GM12878 (cell line): ENCODE data around the gene ATG5. TPM values are rescaled to one million over a fixed set of nuclear protein-coding genes. Genes with fewer than 3 reads are reported as not detected.

ENCODE experiments used
- ATAC-seq: fragments of 200-7000 bp; cut with Tn5 transposase; 3 replicates; pipeline ENCODE4 v1.9.1; 2020; ENCODE audit warnings: mild to moderate bottlenecking, moderate library complexity
- BruUV-seq: library from RNA; stranded (reverse); fragments of 400-500 nt; replicated peaks from 2 replicates; lab custom pipeline; 2021; lab: Mats Ljungman, UMichigan
- CTCF ChIA-PET: fragments of 300-600 bp; sonication (Branson Sonifier 250); formaldehyde crosslinking; extraction: SDS; loops from one replicate; lab custom pipeline; 2021; ENCODE audit warnings: inconsistent platforms; lab: Yijun Ruan, JAX
- POLR2A ChIA-PET: fragments of 350-600 bp; formaldehyde crosslinking; extraction: SDS; loops from one replicate; lab custom pipeline; 2021; ENCODE audit warnings: inconsistent platforms; lab: Charles Lee
- RAD21 ChIA-PET: fragments of 300-600 bp; sonication (Branson Sonifier 250); formaldehyde crosslinking; loops from one replicate; lab custom pipeline; 2023; ENCODE audit warnings: antibody characterized with exemption; ENCODE audit not compliant: unreplicated experiment; lab: Charles Lee
- SMC1A ChIA-PET: fragments of 300-600 bp; sonication (Branson Sonifier 250); formaldehyde crosslinking; loops from one replicate; lab custom pipeline; 2023; ENCODE audit not compliant: unreplicated experiment, uncharacterized antibody; lab: Charles Lee
- DNase-seq: peaks from one replicate; pipeline ENCODE4 v3.0.0-alpha.2; 2011; ENCODE audit warnings: low read depth, low spot score
- FAIRE-seq: peaks from 3 replicates; lab custom pipeline; 2011; peaks lifted over from hg19 to GRCh38; lab: Jason Lieb, UNC
- H2AFZ ChIP-seq: 2 replicates; pipeline ENCODE4 v1.6.0; 2011; ENCODE audit warnings: low read depth, low read length, control low read depth; ENCODE audit not compliant: control insufficient read depth
- H3K27ac ChIP-seq: 2 replicates; pipeline ENCODE4 v1.5.1; 2011; ENCODE audit warnings: control low read depth; ENCODE audit not compliant: control insufficient read depth, insufficient read depth
- H3K27me3 ChIP-seq, 2 experiments: replicated peaks in 1 of 2; 2 replicates each; pipeline versions ENCODE4 v1.6.0 to v1.6.1; 2011; ENCODE audit warnings: low read length in 1 of 2; ENCODE audit not compliant: control insufficient read depth in 2 of 2, insufficient read depth in 2 of 2
- H3K36me3 ChIP-seq, 2 experiments: 2 replicates each; pipeline ENCODE4 v1.5.1; 2011; ENCODE audit warnings: low read length in 1 of 2; ENCODE audit not compliant: control insufficient read depth in 2 of 2, insufficient read depth in 2 of 2
- H3K4me1 ChIP-seq: 2 replicates; pipeline ENCODE4 v1.6.1; 2011; ENCODE audit warnings: mild to moderate bottlenecking, low read length, moderate library complexity, mixed read lengths; ENCODE audit not compliant: control insufficient read depth, insufficient read depth
- H3K4me2 ChIP-seq: 2 replicates; pipeline ENCODE4 v1.6.0; 2011; ENCODE audit warnings: control low read depth; ENCODE audit not compliant: control insufficient read depth, insufficient read depth
- H3K4me3 ChIP-seq: fragments of 200-600 bp; sonication (generic); 2 replicates; pipeline ENCODE4 v1.5.1; 2016
- H3K79me2 ChIP-seq: 2 replicates; pipeline ENCODE4 v1.6.0; 2011; ENCODE audit warnings: low read length; ENCODE audit not compliant: control insufficient read depth, insufficient read depth
- H3K9ac ChIP-seq: 2 replicates; pipeline ENCODE4 v1.8.0; 2011; ENCODE audit warnings: low read length, control low read depth, mixed read lengths; ENCODE audit not compliant: control insufficient read depth, insufficient read depth
- H3K9me3 ChIP-seq: replicated peaks from 3 replicates; pipeline ENCODE4 v1.5.1; 2011; ENCODE audit warnings: mild to moderate bottlenecking, low read length; ENCODE audit not compliant: control insufficient read depth, insufficient read depth
- H4K20me1 ChIP-seq: 2 replicates; pipeline ENCODE4 v1.6.0; 2011; ENCODE audit not compliant: control insufficient read depth, insufficient read depth
- DPF2 ChIP-seq: fragments of 450-650 bp; IDR thresholded peaks from 2 replicates; pipeline ENCODE4 v1.6.1; 2017; ENCODE audit warnings: mild to moderate bottlenecking
- FOS ChIP-seq: IDR thresholded peaks from 3 replicates; pipeline ENCODE4 v1.6.1; 2011; ENCODE audit warnings: borderline replicate concordance; ENCODE audit not compliant: insufficient read length; ENCODE audit errors: extremely low read depth
- RAD21 ChIP-seq: IDR thresholded peaks from 2 replicates; pipeline ENCODE4 v1.6.1; 2011; ENCODE audit warnings: mild to moderate bottlenecking, low read depth, low read length, moderate library complexity; ENCODE audit not compliant: insufficient read depth
- TARDBP ChIP-seq: IDR thresholded peaks from 2 replicates; pipeline ENCODE4 v1.6.1; 2016; ENCODE audit warnings: borderline replicate concordance
- WGBS: methylation state at CpG from one replicate; pipeline ENCODE4 v1.1.6; 2016; ENCODE audit warnings: low lambda C conversion rate; ENCODE audit not compliant: insufficient replicate concordance, insufficient coverage; ENCODE audit errors: missing lambda C conversion rate; 5-methylcytosine and 5-hydroxymethylcytosine counted together
- in situ Hi-C: fragments of 300-500 bp; cut with MboI; formaldehyde crosslinking; loops from 9 replicates; pipeline ENCODE4 v1.14.3; 2018; ENCODE audit warnings: mixed read lengths
- intact Hi-C: fragments of 100-400 bp; cut with micrococcal nuclease; formaldehyde crosslinking; loops from one replicate; pipeline ENCODE4 v1.14.2; 2022; ENCODE audit not compliant: unreplicated experiment
- polyA plus RNA-seq, 11 experiments: library from polyadenylated mRNA; depleted of rRNA in 4 of 11; unstranded in 6 of 11; stranded (reverse) in 5 of 11; fragments of >200 nt; fragmentation: Nextera tagmentation in 4 of 11; fragmentation: Illumina TruSeq in 1 of 11; extraction: Ambion mirVana in 4 of 11; extraction: Trizol in 1 of 11; gene quantifications; 1 replicate in 1 of 11; 2 replicates in 10 of 11; pipeline versions ENCODE4 v1.2.1 to v1.2.3, GENCODE V29; 2011 to 2016; ENCODE audit warnings: inconsistent platforms in 2 of 11, missing spikeins in 2 of 11, low read depth in 1 of 11
- total RNA-seq, 4 experiments: library from RNA; depleted of rRNA in 3 of 4; stranded (reverse); fragments of >200 nt in 3 of 4; fragmentation: Illumina TruSeq in 1 of 4; extraction: Trizol in 1 of 4; gene quantifications; 2 replicates each; pipeline versions ENCODE4 v1.2.1 to v1.2.3, GENCODE V29; 2013 to 2021
- TF ChIP-seq, protein P1 (sequence below): fragments of 450-650 bp; IDR thresholded peaks from 2 replicates; pipeline ENCODE4 v1.6.1; 2016; ENCODE audit warnings: mild to moderate bottlenecking
- TF ChIP-seq, protein P2 (sequence below): fragments of 450-650 bp; IDR thresholded peaks from 2 replicates; pipeline ENCODE4 v1.6.1; 2017; ENCODE audit warnings: mild to moderate bottlenecking, moderate library complexity
- TF ChIP-seq, protein P3 (sequence below): fragments of 450-650 bp; IDR thresholded peaks from 2 replicates; pipeline ENCODE4 v1.6.1; 2016; ENCODE audit warnings: mild to moderate bottlenecking, moderate library complexity, borderline replicate concordance
- TF ChIP-seq, protein P4 (sequence below): fragments of 450-650 bp; IDR thresholded peaks from 2 replicates; pipeline ENCODE4 v1.6.1; 2018; ENCODE audit warnings: borderline replicate concordance, mild to moderate bottlenecking; ENCODE audit not compliant: partially characterized antibody

ATG5 gene
- total and polyA plus RNA-seq, 10 of the 15 experiments (the other 5 are each of a cell fraction or from before 2014, with no cell fraction given), result 12.9 to 51.8 (median 23.9) TPM

DNA sequence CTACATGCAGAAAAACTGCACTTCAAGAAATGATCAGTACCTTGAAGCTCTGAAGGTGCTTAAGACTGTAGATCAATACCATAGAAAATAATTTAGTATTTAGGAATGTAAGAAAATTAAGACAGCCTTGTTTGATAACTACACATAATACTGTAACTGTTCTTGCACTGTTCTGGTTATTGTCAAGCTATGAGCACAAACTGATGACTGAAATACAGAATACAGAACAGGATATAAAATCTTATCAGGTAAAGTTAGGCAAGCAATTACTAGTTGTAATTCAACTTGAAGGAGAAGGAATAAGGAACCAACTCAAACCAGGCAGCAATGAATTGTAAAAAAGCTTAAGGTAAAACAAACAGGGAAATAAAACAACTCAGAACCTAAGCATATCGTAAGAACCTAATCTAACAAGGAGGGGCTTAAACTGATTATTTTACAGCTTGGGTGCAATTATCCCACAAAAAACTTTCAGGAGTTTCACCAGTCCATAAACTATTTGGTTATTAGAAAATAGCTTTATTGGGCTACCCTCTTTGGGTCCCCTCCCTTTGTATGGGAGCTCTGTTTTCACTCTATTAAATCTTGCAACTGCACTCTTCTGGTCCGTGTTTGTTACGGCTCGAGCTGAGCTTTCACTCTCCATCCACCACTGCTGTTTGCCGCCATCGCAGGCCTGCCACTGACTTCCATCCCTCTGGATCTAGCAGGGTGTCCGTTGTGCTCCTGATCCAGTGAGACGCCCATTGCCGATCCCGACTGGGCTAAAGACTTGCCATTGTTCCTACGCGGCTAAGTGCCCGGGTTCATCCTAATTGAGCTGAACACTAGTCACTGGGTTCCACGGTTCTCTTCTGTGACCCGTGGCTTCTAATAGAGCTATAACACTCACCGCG lies 97.7 kb downstream of the ATG5 start:
- in situ Hi-C loops, result loop anchor here (5.0 to 10.0 kb wide), 4 partner anchors 133 to 1143 kb away; no protein-coding TSS in a partner anchor
- 0 out of 2 replicates have a peak, but pooled peaks cover 2% of the 10 kb centered on the region for H3K4me1 ChIP-seq
- TF ChIP-seq, protein P1, sequence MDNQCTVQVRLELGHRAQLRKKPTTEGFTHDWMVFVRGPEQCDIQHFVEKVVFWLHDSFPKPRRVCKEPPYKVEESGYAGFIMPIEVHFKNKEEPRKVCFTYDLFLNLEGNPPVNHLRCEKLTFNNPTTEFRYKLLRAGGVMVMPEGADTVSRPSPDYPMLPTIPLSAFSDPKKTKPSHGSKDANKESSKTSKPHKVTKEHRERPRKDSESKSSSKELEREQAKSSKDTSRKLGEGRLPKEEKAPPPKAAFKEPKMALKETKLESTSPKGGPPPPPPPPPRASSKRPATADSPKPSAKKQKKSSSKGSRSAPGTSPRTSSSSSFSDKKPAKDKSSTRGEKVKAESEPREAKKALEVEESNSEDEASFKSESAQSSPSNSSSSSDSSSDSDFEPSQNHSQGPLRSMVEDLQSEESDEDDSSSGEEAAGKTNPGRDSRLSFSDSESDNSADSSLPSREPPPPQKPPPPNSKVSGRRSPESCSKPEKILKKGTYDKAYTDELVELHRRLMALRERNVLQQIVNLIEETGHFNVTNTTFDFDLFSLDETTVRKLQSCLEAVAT, result no peak
- TF ChIP-seq FOS (no peak), DPF2 (no peak), TARDBP (no peak), RAD21 (no peak)
- TF ChIP-seq, protein P2, sequence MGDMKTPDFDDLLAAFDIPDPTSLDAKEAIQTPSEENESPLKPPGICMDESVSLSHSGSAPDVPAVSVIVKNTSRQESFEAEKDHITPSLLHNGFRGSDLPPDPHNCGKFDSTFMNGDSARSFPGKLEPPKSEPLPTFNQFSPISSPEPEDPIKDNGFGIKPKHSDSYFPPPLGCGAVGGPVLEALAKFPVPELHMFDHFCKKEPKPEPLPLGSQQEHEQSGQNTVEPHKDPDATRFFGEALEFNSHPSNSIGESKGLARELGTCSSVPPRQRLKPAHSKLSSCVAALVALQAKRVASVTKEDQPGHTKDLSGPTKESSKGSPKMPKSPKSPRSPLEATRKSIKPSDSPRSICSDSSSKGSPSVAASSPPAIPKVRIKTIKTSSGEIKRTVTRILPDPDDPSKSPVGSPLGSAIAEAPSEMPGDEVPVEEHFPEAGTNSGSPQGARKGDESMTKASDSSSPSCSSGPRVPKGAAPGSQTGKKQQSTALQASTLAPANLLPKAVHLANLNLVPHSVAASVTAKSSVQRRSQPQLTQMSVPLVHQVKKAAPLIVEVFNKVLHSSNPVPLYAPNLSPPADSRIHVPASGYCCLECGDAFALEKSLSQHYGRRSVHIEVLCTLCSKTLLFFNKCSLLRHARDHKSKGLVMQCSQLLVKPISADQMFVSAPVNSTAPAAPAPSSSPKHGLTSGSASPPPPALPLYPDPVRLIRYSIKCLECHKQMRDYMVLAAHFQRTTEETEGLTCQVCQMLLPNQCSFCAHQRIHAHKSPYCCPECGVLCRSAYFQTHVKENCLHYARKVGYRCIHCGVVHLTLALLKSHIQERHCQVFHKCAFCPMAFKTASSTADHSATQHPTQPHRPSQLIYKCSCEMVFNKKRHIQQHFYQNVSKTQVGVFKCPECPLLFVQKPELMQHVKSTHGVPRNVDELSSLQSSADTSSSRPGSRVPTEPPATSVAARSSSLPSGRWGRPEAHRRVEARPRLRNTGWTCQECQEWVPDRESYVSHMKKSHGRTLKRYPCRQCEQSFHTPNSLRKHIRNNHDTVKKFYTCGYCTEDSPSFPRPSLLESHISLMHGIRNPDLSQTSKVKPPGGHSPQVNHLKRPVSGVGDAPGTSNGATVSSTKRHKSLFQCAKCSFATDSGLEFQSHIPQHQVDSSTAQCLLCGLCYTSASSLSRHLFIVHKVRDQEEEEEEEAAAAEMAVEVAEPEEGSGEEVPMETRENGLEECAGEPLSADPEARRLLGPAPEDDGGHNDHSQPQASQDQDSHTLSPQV, result no peak
- TF ChIP-seq, protein P3, sequence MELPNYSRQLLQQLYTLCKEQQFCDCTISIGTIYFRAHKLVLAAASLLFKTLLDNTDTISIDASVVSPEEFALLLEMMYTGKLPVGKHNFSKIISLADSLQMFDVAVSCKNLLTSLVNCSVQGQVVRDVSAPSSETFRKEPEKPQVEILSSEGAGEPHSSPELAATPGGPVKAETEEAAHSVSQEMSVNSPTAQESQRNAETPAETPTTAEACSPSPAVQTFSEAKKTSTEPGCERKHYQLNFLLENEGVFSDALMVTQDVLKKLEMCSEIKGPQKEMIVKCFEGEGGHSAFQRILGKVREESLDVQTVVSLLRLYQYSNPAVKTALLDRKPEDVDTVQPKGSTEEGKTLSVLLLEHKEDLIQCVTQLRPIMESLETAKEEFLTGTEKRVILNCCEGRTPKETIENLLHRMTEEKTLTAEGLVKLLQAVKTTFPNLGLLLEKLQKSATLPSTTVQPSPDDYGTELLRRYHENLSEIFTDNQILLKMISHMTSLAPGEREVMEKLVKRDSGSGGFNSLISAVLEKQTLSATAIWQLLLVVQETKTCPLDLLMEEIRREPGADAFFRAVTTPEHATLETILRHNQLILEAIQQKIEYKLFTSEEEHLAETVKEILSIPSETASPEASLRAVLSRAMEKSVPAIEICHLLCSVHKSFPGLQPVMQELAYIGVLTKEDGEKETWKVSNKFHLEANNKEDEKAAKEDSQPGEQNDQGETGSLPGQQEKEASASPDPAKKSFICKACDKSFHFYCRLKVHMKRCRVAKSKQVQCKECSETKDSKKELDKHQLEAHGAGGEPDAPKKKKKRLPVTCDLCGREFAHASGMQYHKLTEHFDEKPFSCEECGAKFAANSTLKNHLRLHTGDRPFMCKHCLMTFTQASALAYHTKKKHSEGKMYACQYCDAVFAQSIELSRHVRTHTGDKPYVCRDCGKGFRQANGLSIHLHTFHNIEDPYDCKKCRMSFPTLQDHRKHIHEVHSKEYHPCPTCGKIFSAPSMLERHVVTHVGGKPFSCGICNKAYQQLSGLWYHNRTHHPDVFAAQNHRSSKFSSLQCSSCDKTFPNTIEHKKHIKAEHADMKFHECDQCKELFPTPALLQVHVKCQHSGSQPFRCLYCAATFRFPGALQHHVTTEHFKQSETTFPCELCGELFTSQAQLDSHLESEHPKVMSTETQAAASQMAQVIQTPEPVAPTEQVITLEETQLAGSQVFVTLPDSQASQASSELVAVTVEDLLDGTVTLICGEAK, result no peak
- TF ChIP-seq, protein P4, sequence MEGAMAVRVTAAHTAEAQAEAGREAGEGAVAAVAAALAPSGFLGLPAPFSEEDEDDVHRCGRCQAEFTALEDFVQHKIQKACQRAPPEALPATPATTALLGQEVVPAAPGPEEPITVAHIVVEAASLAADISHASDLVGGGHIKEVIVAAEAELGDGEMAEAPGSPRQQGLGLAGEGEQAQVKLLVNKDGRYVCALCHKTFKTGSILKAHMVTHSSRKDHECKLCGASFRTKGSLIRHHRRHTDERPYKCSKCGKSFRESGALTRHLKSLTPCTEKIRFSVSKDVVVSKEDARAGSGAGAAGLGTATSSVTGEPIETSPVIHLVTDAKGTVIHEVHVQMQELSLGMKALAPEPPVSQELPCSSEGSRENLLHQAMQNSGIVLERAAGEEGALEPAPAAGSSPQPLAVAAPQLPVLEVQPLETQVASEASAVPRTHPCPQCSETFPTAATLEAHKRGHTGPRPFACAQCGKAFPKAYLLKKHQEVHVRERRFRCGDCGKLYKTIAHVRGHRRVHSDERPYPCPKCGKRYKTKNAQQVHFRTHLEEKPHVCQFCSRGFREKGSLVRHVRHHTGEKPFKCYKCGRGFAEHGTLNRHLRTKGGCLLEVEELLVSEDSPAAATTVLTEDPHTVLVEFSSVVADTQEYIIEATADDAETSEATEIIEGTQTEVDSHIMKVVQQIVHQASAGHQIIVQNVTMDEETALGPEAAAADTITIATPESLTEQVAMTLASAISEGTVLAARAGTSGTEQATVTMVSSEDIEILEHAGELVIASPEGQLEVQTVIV, result no peak

More for the DNA sequence above, 97.7 kb downstream of the ATG5 start:
- SMC1A ChIA-PET, result interaction anchor here (0.9 to 1.6 kb wide), 8 partner anchors 10 to 214 kb away, joined by 3 to 5 read pairs (median 4); no protein-coding TSS in a partner anchor
- RAD21 ChIA-PET, result interaction anchor here (0.9 to 1.1 kb wide), 3 partner anchors 31 to 795 kb away, joined by 3 read pairs; no protein-coding TSS in a partner anchor
- Histone ChIP-seq H3K79me2 (no peaks in the 10 kb centered on the region), H2AFZ (no peak overlapping the region), H3K27ac (no peak overlapping the region), H3K4me2 (no peak overlapping the region), H3K4me3 (no peak overlapping the region), H3K9me3 (no peaks in the 10 kb centered on the region), H3K27me3 (no peaks in the 10 kb centered on the region), H4K20me1 (no peaks in the 10 kb centered on the region), H3K9ac (no peak overlapping the region), H3K36me3 (no peaks in the 10 kb centered on the region)
- ATAC-seq (no peak), FAIRE-seq (no peak), DNase-seq (no peak)
- BruUV-seq, result no TSS peak
- CTCF ChIA-PET, result interaction anchor here (1.1 to 9.6 kb wide), 3 partner anchors 74 to 796 kb away, joined by 3 to 169 read pairs (median 118); no protein-coding TSS in a partner anchor
- POLR2A ChIA-PET, result interaction anchor here (0.6 kb wide), 1 partner anchor 735 kb away, joined by 3 read pairs; no protein-coding TSS in a partner anchor
- intact Hi-C loops, result loop anchor here (10.0 kb wide), 1 partner anchor 233 kb away; no protein-coding TSS in a partner anchor
- 97% methylated on average over 17 of the region's 17 CpGs for whole genome bisulfite sequencing
